Activated T-helper 9 cell treated with anti-CD3 and anti-CD28 coated beads, Interleukin-2, amount 50 U/mL, for 16 hours (primary cell): ENCODE data around the gene XXYLT1.
"Not testable (repeated sequence)": the region's sequence is repeated elsewhere in the genome, so short reads cannot be mapped to it uniquely, and the experiment has no call there.

ENCODE experiments used
- DNase-seq: peaks from one replicate; pipeline ENCODE4 v3.0.0-alpha.2; 2020; ENCODE audit warnings: low read depth

XXYLT1 gene

GRCh38 chr3:195208183-195208582 is 62.8 kb downstream of the XXYLT1 start:
- peak; percentile 6 for DNase-seq

GRCh38 chr3:195207731-195208130 is 63.2 kb downstream of the XXYLT1 start:
- DNase-seq: no peak

- DNase-seq: no peak
These were observed 63.9 kb downstream of the XXYLT1 start for GRCh38 chr3:195207056-195207455.

GRCh38 chr3:195204360-195205163 is 66.4 kb downstream of the XXYLT1 start:
- DNase-seq: no peak

- no peak for DNase-seq
These were observed 67.4 kb downstream of the XXYLT1 start for GRCh38 chr3:195203606-195204005.

GRCh38 chr3:195201295-195201694 is 69.7 kb downstream of the XXYLT1 start:
- no peak for DNase-seq

- DNase-seq: no peak
These were observed 70.7 kb downstream of the XXYLT1 start for GRCh38 chr3:195200010-195200822.

GRCh38 chr3:195198426-195199346 is 72.3 kb downstream of the XXYLT1 start:
- DNase-seq: no peak

- DNase-seq: no peak
These were observed 73.1 kb downstream of the XXYLT1 start for GRCh38 chr3:195197765-195198425.

GRCh38 chr3:195196266-195196665 is 74.7 kb downstream of the XXYLT1 start:
- no peak for DNase-seq

- no peak for DNase-seq
These were observed 75.4 kb downstream of the XXYLT1 start for GRCh38 chr3:195195321-195196209.

- DNase-seq: no peak
These were observed 76.3 kb downstream of the XXYLT1 start for GRCh38 chr3:195194559-195195206.

GRCh38 chr3:195191580-195191979 is 79.4 kb downstream of the XXYLT1 start:
- no peak for DNase-seq

GRCh38 chr3:195189821-195190220 is 81.1 kb downstream of the XXYLT1 start:
- DNase-seq: no peak

- no peak for DNase-seq
These were observed 82.5 kb downstream of the XXYLT1 start for GRCh38 chr3:195188426-195188927.

GRCh38 chr3:195187609-195188425 is 83.1 kb downstream of the XXYLT1 start:
- DNase-seq: no peak

GRCh38 chr3:195186710-195187047 is 84.3 kb downstream of the XXYLT1 start:
- DNase-seq: not testable (repeated sequence)

- no peak for DNase-seq
These were observed 84.8 kb downstream of the XXYLT1 start for GRCh38 chr3:195186041-195186709.
